Glutamatergic neuron (in vitro differentiated cells): Measurements from ENCODE around the gene ADAMTSL4. TPM values are rescaled to one million over a fixed set of nuclear protein-coding genes. Genes with fewer than 3 reads are reported as not detected.
A peak's percentile ranks its signal among the peaks of the same experiment; 100 is the strongest.

Source experiments
- DNase-seq: peaks from one replicate; pipeline ENCODE4 v3.0.0; 2022
- H3K27ac Mint-ChIP-seq: one replicate; pipeline ENCODE4 v1.8.0; 2020; ENCODE audit warnings: mild to moderate bottlenecking, mixed read lengths, inconsistent platforms; ENCODE audit not compliant: unreplicated experiment
- H3K27me3 Mint-ChIP-seq: one replicate; pipeline ENCODE4 v1.8.0; 2020; ENCODE audit warnings: mild to moderate bottlenecking, moderate library complexity, mixed read lengths, inconsistent platforms; ENCODE audit not compliant: unreplicated experiment
- H3K36me3 Mint-ChIP-seq: one replicate; pipeline ENCODE4 v1.8.0; 2020; ENCODE audit warnings: mild to moderate bottlenecking, mixed read lengths, inconsistent platforms; ENCODE audit not compliant: unreplicated experiment
- H3K4me1 Mint-ChIP-seq: one replicate; pipeline ENCODE4 v1.8.0; 2020; ENCODE audit warnings: mild to moderate bottlenecking, low read depth, mixed read lengths, inconsistent platforms; ENCODE audit not compliant: unreplicated experiment
- H3K4me3 Mint-ChIP-seq: one replicate; pipeline ENCODE4 v1.8.0; 2020; ENCODE audit warnings: mild to moderate bottlenecking, mixed read lengths, inconsistent platforms; ENCODE audit not compliant: unreplicated experiment
- H3K9me3 Mint-ChIP-seq: one replicate; pipeline ENCODE4 v1.8.0; 2020; ENCODE audit warnings: mild to moderate bottlenecking, moderate library complexity, mixed read lengths, inconsistent platforms; ENCODE audit not compliant: unreplicated experiment
- long read RNA-seq: library from polyadenylated mRNA; unstranded; transcript quantifications from one replicate; pipeline ENCODE4 v2.0.0, GENCODE V29; 2020; ENCODE audit not compliant: unreplicated experiment
- total RNA-seq: library from RNA; stranded (reverse); fragmentation: NEBNext Ultra II Directional; extraction: Animal tissue kit (Norgen Biotek cat#: 25700); gene quantifications from one replicate; pipeline ENCODE4 v1.2.1, GENCODE V29; 2021; ENCODE audit not compliant: unreplicated experiment
- TF ChIP-seq, protein P1 (sequence below): fragments of 200-600 bp; sonication (generic); IDR thresholded peaks from one replicate; pipeline ENCODE4 v1.5.0; 2021; ENCODE audit not compliant: partially characterized antibody, unreplicated experiment

Gene ADAMTSL4
- total RNA-seq: 0.25 TPM
- long read RNA-seq: 0 reads

GRCh38 chr1:150548632-150549495 lies at the start of gene ADAMTSL4:
Gene ADAMTSL4 (plus strand): TSS chr1:150549408. CDS start chr1:150552289, 2,881 bp downstream.
- H3K9me3 Mint-ChIP-seq: peaks cover 3% of the 10 kb centered on the region
- no peak within 1 kb of the TSS for H3K27ac Mint-ChIP-seq
- H3K36me3 Mint-ChIP-seq: no peaks in the 10 kb centered on the region
- peak within 1 kb of the TSS; percentile 85 for H3K4me3 Mint-ChIP-seq
- no peaks in the 10 kb centered on the region for H3K4me1 Mint-ChIP-seq
- DNase-seq: peak; percentile 67
- TF ChIP-seq, protein P1, sequence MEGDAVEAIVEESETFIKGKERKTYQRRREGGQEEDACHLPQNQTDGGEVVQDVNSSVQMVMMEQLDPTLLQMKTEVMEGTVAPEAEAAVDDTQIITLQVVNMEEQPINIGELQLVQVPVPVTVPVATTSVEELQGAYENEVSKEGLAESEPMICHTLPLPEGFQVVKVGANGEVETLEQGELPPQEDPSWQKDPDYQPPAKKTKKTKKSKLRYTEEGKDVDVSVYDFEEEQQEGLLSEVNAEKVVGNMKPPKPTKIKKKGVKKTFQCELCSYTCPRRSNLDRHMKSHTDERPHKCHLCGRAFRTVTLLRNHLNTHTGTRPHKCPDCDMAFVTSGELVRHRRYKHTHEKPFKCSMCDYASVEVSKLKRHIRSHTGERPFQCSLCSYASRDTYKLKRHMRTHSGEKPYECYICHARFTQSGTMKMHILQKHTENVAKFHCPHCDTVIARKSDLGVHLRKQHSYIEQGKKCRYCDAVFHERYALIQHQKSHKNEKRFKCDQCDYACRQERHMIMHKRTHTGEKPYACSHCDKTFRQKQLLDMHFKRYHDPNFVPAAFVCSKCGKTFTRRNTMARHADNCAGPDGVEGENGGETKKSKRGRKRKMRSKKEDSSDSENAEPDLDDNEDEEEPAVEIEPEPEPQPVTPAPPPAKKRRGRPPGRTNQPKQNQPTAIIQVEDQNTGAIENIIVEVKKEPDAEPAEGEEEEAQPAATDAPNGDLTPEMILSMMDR: no peak
- H3K27me3 Mint-ChIP-seq: peaks cover 10% of the 10 kb centered on the region

DNA sequence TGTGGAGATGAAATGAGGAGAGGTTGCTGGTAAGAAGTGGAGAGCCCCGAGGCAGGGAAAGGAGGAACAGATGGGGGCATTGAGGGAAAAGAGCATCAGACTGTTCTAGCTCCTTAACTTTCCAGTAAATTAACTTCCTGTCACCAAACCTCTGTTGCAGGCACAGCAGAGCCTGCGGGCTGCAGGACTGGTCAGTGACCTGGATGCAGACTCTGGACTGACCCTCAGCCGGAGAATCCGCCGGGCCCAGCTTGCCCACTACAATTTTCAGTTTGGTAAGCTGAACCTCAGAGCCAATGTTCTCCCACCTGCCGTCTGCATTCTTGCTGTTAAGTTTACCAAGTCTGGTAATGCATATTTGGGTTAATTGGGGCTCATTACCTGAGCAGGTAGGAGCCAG lies 43.8 kb upstream of the ADAMTSL4 start:
- TF ChIP-seq, protein P1: no peak
- Mint-ChIP-seq H3K4me1 (peaks cover 3% of the 10 kb centered on the region), H3K4me3 (no peak overlapping the region), H3K9me3 (peaks cover 5% of the 10 kb centered on the region), H3K36me3 (no peaks in the 10 kb centered on the region), H3K27ac (no peak overlapping the region), H3K27me3 (peaks cover 2% of the 10 kb centered on the region)
- no peak for DNase-seq

GRCh38 chr1:150507912-150508864 lies 41.0 kb upstream of the ADAMTSL4 start, which contains the start of gene ECM1:
Gene ECM1 (plus strand): TSS chr1:150508109. CDS start chr1:150508210, 101 bp downstream.
- Mint-ChIP-seq H3K9me3 (peaks cover 12% of the 10 kb centered on the region), H3K27ac (no peak within 1 kb of the TSS), H3K36me3 (peaks cover 6% of the 10 kb centered on the region), H3K4me1 (peaks cover 13% of the 10 kb centered on the region), H3K27me3 (peaks cover 8% of the 10 kb centered on the region), H3K4me3 (no peak within 1 kb of the TSS)
- DNase-seq: no peak
- TF ChIP-seq, protein P1: no peak

DNA sequence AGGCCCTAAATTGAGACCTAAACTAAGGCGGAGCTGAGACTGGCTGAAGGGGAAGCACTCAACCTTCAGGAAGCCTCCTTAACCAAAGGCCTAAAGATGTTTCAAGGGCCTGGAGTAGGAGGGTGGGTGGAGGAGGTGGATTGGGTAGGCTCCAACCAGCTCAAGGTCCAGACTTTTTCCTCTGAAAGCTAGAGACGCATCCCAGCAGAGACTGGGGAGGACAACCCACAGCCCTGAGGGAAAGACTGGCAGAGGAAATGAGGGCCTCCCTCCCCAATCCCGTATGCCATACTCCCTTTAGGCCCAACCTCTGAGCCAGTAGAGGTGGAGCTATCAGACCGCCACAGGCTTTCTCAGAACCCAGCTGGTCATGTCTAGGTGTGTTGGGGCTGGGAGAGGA lies 40.2 kb upstream of the ADAMTSL4 start:
- Mint-ChIP-seq H3K27ac (no peak overlapping the region), H3K27me3 (peaks cover 8% of the 10 kb centered on the region), H3K4me3 (no peak overlapping the region), H3K4me1 (peaks cover 17% of the 10 kb centered on the region), H3K36me3 (peaks cover 6% of the 10 kb centered on the region), H3K9me3 (peaks cover 16% of the 10 kb centered on the region)
- no peak for DNase-seq
- TF ChIP-seq, protein P1: no peak
